Measurements from ENCODE around the gene SPON1.

GRCh38 chr11:14012846-14013245 lies 50.3 kb downstream of the SPON1 start:
- no peak for TF ChIP-seq EZH2 (IDR thresholded peaks at IDR 0.05; ENCODE audit: low read depth, low read length, severe bottlenecking)
- TF ChIP-seq, protein P1, sequence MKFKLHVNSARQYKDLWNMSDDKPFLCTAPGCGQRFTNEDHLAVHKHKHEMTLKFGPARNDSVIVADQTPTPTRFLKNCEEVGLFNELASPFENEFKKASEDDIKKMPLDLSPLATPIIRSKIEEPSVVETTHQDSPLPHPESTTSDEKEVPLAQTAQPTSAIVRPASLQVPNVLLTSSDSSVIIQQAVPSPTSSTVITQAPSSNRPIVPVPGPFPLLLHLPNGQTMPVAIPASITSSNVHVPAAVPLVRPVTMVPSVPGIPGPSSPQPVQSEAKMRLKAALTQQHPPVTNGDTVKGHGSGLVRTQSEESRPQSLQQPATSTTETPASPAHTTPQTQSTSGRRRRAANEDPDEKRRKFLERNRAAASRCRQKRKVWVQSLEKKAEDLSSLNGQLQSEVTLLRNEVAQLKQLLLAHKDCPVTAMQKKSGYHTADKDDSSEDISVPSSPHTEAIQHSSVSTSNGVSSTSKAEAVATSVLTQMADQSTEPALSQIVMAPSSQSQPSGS (IDR thresholded peaks at IDR 0.05; ENCODE audit: low read length), result no peak
- TF ChIP-seq SP2 (IDR thresholded peaks at IDR 0.05; ENCODE audit: low read length), result no peak
- TF ChIP-seq RFX5 (IDR thresholded peaks at IDR 0.05; ENCODE audit: borderline replicate concordance, low read depth, low read length), result no peak
- no peak for TF ChIP-seq POLR2A (IDR thresholded peaks at IDR 0.05; ENCODE audit: control extremely low read depth in 1 of 2, low read depth in 2 of 2, low read length in 2 of 2)
- TF ChIP-seq ATF3 (IDR thresholded peaks at IDR 0.05; ENCODE audit: insufficient read depth, low read depth, low read length), result no peak
- no peak for TF ChIP-seq CTCF (IDR thresholded peaks at IDR 0.05; ENCODE audit: control extremely low read depth in 1 of 3, insufficient read depth in 1 of 3, low read depth in 1 of 3, low read length in 3 of 3)
- no peak for TF ChIP-seq BRCA1 (IDR thresholded peaks at IDR 0.05; ENCODE audit: low read depth, low read length)
- no peak for TF ChIP-seq JUN (IDR thresholded peaks at IDR 0.05; ENCODE audit: low read depth, low read length)
- TF ChIP-seq RAD21 (IDR thresholded peaks at IDR 0.05 in 1 of 2, conservative IDR thresholded peaks at IDR 0.05 in 1 of 2; ENCODE audit: low read depth in 2 of 2, low read length in 2 of 2), result no peak
- no peak for TF ChIP-seq HDAC2 (IDR thresholded peaks at IDR 0.05; ENCODE audit: borderline replicate concordance in 1 of 2, low read depth in 2 of 2, low read length in 2 of 2)
- no peak for TF ChIP-seq SP1 (IDR thresholded peaks at IDR 0.05; ENCODE audit: low read depth, low read length)
